HepG2 (cell line): ENCODE measurements around the gene HMHB1. TPM values are rescaled to one million over a fixed set of nuclear protein-coding genes. Genes with fewer than 3 reads are reported as not detected.

Experiments
- ATAC-seq: fragments of 200-7000 bp; cut with Tn5 transposase; 3 replicates; pipeline ENCODE4 v1.9.1; 2020; ENCODE audit warnings: mild to moderate bottlenecking, moderate library complexity
- BruUV-seq: library from RNA; stranded (reverse); fragments of 400-500 nt; replicated peaks from 2 replicates; lab custom pipeline; 2021; lab: Mats Ljungman, UMichigan
- CTCF ChIA-PET: fragments of 300-600 bp; formaldehyde crosslinking; extraction: SDS; loops from one replicate; lab custom pipeline; 2021; ENCODE audit warnings: low total read pairs, inconsistent platforms, low intra/inter-chr PET ratio; lab: Yijun Ruan, JAX
- POLR2A ChIA-PET: fragments of 350-600 bp; sonication (Branson Sonifier 250); formaldehyde crosslinking; loops from one replicate; lab custom pipeline; 2020; ENCODE audit warnings: antibody characterized with exemption, inconsistent platforms; lab: Yijun Ruan, JAX
- DNase-seq: peaks from one replicate; pipeline ENCODE4 v3.0.0-alpha.2; 2015; ENCODE audit warnings: low spot score
- FAIRE-seq: peaks from 3 replicates; lab custom pipeline; 2011; peaks lifted over from hg19 to GRCh38; lab: Jason Lieb, UNC
- H2AFZ ChIP-seq: one replicate; pipeline ENCODE4 v1.6.1; 2011; ENCODE audit warnings: low read length, inconsistent platforms
- H3K27ac ChIP-seq: fragments of 300-600 bp; 3 replicates; pipeline ENCODE4 v1.8.0; 2011; ENCODE audit warnings: mixed run types, mild to moderate bottlenecking, mixed read lengths, low read length, inconsistent platforms; ENCODE audit not compliant: insufficient read depth; ENCODE audit errors: extremely low read length
- H3K27me3 ChIP-seq, 2 experiments: fragments of 200-600 bp in 1 of 2; 2 replicates in 1 of 2; 3 replicates in 1 of 2; pipeline versions ENCODE4 v1.6.0 to v1.8.0; 2011; ENCODE audit warnings: low read length in 2 of 2, mild to moderate bottlenecking in 2 of 2, moderate library complexity in 2 of 2, inconsistent platforms in 1 of 2; ENCODE audit not compliant: insufficient read depth in 2 of 2, control insufficient read depth in 1 of 2
- H3K36me3 ChIP-seq, 2 experiments: fragments of 200-600 bp in 1 of 2; replicated peaks in 1 of 2; 2 replicates in 1 of 2; 3 replicates in 1 of 2; pipeline versions ENCODE4 v1.5.1 to v1.8.0; 2011; ENCODE audit warnings: low read length in 2 of 2, inconsistent platforms in 1 of 2; ENCODE audit not compliant: insufficient read depth in 2 of 2, control insufficient read depth in 1 of 2
- H3K4me1 ChIP-seq: 2 replicates; pipeline ENCODE4 v1.5.1; 2012; ENCODE audit warnings: low read length, inconsistent platforms; ENCODE audit not compliant: insufficient read depth
- H3K4me2 ChIP-seq: 2 replicates; pipeline ENCODE4 v1.6.0; 2011; ENCODE audit warnings: low read depth, low read length, inconsistent platforms
- H3K4me3 ChIP-seq, 3 experiments: fragments of 200-600 bp in 1 of 3; sonication (generic), shearing (Covaris generic) in 1 of 3; replicated peaks in 1 of 3; 2 replicates each; pipeline ENCODE4 v1.5.1; 2011 to 2016; ENCODE audit warnings: low read length in 3 of 3, inconsistent platforms in 2 of 3, low read depth in 2 of 3, mild to moderate bottlenecking in 2 of 3, control low read depth in 1 of 3, mixed read lengths in 1 of 3; ENCODE audit not compliant: insufficient read depth in 1 of 3
- H3K79me2 ChIP-seq: one replicate; pipeline ENCODE4 v1.6.1; 2011; ENCODE audit warnings: low read length, inconsistent platforms; ENCODE audit not compliant: insufficient read depth
- H3K9ac ChIP-seq: 2 replicates; pipeline ENCODE4 v1.6.0; 2011; ENCODE audit warnings: mild to moderate bottlenecking, low read depth, low read length, inconsistent platforms; ENCODE audit not compliant: insufficient read depth
- H3K9me3 ChIP-seq: 2 replicates; pipeline ENCODE4 v1.5.1; 2012; ENCODE audit warnings: mild to moderate bottlenecking, low read length
- H4K20me1 ChIP-seq: 2 replicates; pipeline ENCODE4 v1.6.0; 2011; ENCODE audit warnings: inconsistent platforms, mild to moderate bottlenecking, low read length, moderate library complexity; ENCODE audit not compliant: insufficient read depth
- HOXA9 ChIP-seq: sonication (generic); formaldehyde crosslinking; IDR thresholded peaks from 2 replicates; pipeline ENCODE4 v1.8.1; 2022; ENCODE audit warnings: missing genetic modification reagents, mild to moderate bottlenecking, moderate library complexity, borderline replicate concordance
- JUNB ChIP-seq: sonication (generic); formaldehyde crosslinking; IDR thresholded peaks from 2 replicates; pipeline ENCODE4 v1.8.0; 2022; ENCODE audit warnings: missing genetic modification reagents, mild to moderate bottlenecking, borderline replicate concordance
- SP5 ChIP-seq: IDR thresholded peaks from 2 replicates; pipeline ENCODE4 v1.6.1; 2016; ENCODE audit warnings: low read depth, borderline replicate concordance
- ZNF234 ChIP-seq: sonication (generic); formaldehyde crosslinking; conservative IDR thresholded peaks from 2 replicates; pipeline ENCODE4 v1.5.1; 2020; ENCODE audit warnings: mild to moderate bottlenecking, missing genetic modification reagents
- ZNF720 ChIP-seq: sonication (generic); formaldehyde crosslinking; IDR thresholded peaks from 2 replicates; pipeline ENCODE4 v1.4.0; 2020; ENCODE audit warnings: missing genetic modification reagents
- WGBS: methylation state at CpG from one replicate; pipeline ENCODE4 v1.1.6; 2017; ENCODE audit warnings: low lambda C conversion rate; 5-methylcytosine and 5-hydroxymethylcytosine counted together
- in situ Hi-C: cut with HindIII; loops from 2 replicates; pipeline ENCODE4 v1.10.0; 2017; ENCODE audit warnings: low pct_unique_long_range_greater_than_20kb; ENCODE audit not compliant: extremely low pct_ligation_motif_present
- intact Hi-C: fragments of 100-400 bp; cut with micrococcal nuclease; formaldehyde crosslinking; loops from one replicate; pipeline ENCODE4 v1.10.0; 2022; ENCODE audit not compliant: unreplicated experiment
- polyA plus RNA-seq, 8 experiments: library from polyadenylated mRNA; depleted of rRNA in 3 of 8; stranded (reverse) in 7 of 8; unstranded in 1 of 8; fragments of >200 nt; fragmentation: Illumina TruSeq in 4 of 8; extraction: Trizol in 4 of 8; gene quantifications; 2 replicates each; pipeline versions ENCODE4 v1.2.1 to v1.2.3, GENCODE V29; 2011 to 2016; ENCODE audit warnings: low read depth in 4 of 8, missing spikeins in 1 of 8, mixed read lengths in 1 of 8; ENCODE audit not compliant: insufficient read depth in 1 of 8
- total RNA-seq, 5 experiments: library from RNA; depleted of rRNA; stranded (reverse); fragments of >200 nt; fragmentation: Illumina TruSeq; extraction: Trizol; gene quantifications; 2 replicates each; pipeline ENCODE4 v1.2.3, GENCODE V29; 2016; ENCODE audit warnings: low read depth in 1 of 5
- TF ChIP-seq, protein P1 (sequence below): sonication (generic); formaldehyde crosslinking; IDR thresholded peaks from 2 replicates; pipeline ENCODE4 v1.5.1; 2020; ENCODE audit warnings: mild to moderate bottlenecking, missing genetic modification reagents, borderline replicate concordance

The HMHB1 gene
- total and polyA plus RNA-seq, 2 of the 13 experiments (the other 11 are each of a cell fraction or from before 2014, with no cell fraction given): not detected

- TF ChIP-seq, protein P1, sequence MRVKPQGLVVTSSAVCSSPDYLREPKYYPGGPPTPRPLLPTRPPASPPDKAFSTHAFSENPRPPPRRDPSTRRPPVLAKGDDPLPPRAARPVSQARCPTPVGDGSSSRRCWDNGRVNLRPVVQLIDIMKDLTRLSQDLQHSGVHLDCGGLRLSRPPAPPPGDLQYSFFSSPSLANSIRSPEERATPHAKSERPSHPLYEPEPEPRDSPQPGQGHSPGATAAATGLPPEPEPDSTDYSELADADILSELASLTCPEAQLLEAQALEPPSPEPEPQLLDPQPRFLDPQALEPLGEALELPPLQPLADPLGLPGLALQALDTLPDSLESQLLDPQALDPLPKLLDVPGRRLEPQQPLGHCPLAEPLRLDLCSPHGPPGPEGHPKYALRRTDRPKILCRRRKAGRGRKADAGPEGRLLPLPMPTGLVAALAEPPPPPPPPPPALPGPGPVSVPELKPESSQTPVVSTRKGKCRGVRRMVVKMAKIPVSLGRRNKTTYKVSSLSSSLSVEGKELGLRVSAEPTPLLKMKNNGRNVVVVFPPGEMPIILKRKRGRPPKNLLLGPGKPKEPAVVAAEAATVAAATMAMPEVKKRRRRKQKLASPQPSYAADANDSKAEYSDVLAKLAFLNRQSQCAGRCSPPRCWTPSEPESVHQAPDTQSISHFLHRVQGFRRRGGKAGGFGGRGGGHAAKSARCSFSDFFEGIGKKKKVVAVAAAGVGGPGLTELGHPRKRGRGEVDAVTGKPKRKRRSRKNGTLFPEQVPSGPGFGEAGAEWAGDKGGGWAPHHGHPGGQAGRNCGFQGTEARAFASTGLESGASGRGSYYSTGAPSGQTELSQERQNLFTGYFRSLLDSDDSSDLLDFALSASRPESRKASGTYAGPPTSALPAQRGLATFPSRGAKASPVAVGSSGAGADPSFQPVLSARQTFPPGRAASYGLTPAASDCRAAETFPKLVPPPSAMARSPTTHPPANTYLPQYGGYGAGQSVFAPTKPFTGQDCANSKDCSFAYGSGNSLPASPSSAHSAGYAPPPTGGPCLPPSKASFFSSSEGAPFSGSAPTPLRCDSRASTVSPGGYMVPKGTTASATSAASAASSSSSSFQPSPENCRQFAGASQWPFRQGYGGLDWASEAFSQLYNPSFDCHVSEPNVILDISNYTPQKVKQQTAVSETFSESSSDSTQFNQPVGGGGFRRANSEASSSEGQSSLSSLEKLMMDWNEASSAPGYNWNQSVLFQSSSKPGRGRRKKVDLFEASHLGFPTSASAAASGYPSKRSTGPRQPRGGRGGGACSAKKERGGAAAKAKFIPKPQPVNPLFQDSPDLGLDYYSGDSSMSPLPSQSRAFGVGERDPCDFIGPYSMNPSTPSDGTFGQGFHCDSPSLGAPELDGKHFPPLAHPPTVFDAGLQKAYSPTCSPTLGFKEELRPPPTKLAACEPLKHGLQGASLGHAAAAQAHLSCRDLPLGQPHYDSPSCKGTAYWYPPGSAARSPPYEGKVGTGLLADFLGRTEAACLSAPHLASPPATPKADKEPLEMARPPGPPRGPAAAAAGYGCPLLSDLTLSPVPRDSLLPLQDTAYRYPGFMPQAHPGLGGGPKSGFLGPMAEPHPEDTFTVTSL (CRISPR knock-in tag): no peak
- TF ChIP-seq SP5 (CRISPR knock-in tag) (no peak), ZNF234 (CRISPR knock-in tag) (no peak), ZNF720 (CRISPR knock-in tag) (no peak), HOXA9 (CRISPR knock-in tag) (no peak), JUNB (CRISPR knock-in tag) (no peak)
- TF ChIP-seq, all 625 proteins: peak for 0
- H3K4me3 ChIP-seq: no peak overlapping the region
- in situ Hi-C loops: no loop called here
- no peak overlapping the region for H3K27ac ChIP-seq
- no peak overlapping the region for H2AFZ ChIP-seq
- H3K27me3 ChIP-seq: no peaks in the 10 kb centered on the region
- ChIA-PET POLR2A (no interaction called here), CTCF (no interaction called here)
- H4K20me1 ChIP-seq: no peaks in the 10 kb centered on the region
- intact Hi-C loops: no loop called here
- DNase-seq (no peak), FAIRE-seq (no peak), ATAC-seq (no peak)
- H3K9ac ChIP-seq: no peak overlapping the region
- no peaks in the 10 kb centered on the region for H3K36me3 ChIP-seq
- no peaks in the 10 kb centered on the region for H3K79me2 ChIP-seq
- BruUV-seq: no TSS peak
- WGBS: 49% methylated on average over 3 of the region's 3 CpGs
- H3K9me3 ChIP-seq: no peaks in the 10 kb centered on the region
- no peaks in the 10 kb centered on the region for H3K4me1 ChIP-seq
- H3K4me2 ChIP-seq: no peak overlapping the region
Observed at GRCh38 chr5:143835251-143835650, 23.3 kb downstream of the HMHB1 start.
